ENCODE measurements around the gene SSR4.

Gene SSR4

DNA sequence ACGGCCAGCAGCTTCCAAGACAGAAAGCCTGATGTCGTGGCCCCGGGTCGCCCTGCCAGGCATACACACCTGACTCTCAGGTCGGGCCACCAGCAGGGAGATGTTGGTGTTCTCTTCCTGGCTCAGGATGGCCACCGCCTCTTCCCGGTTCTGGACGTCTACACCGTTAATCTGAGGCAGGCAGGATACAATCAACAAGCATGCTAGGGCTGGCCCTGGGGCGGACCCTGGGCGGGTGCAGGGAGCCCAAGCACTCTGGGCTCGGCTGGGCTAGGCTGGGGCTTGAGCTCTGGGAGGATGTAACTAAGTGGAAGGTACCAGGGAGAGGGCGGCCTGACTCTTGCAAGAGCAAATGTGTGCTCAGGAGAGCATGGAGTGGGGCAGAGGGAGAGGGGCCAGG lies 11.0 kb downstream of the SSR4 start:
- Histone ChIP-seq H3K4me1 (ENCODE audit: control insufficient read depth, low read length) (no peaks in the 10 kb centered on the region), H3K9me2 (replicated peaks; ENCODE audit: control insufficient read depth, low read length) (no peaks in the 10 kb centered on the region), H3K36me3 (ENCODE audit: control insufficient read depth, low read length) (no peaks in the 10 kb centered on the region), H3K27me3 (ENCODE audit: control insufficient read depth, low read length) (no peaks in the 10 kb centered on the region), H3K9me3 (ENCODE audit: control insufficient read depth, insufficient read depth, low read length) (no peaks in the 10 kb centered on the region), H3K4me2 (ENCODE audit: low read length) (no peak overlapping the region), H3K79me2 (ENCODE audit: control insufficient read depth, low read length) (no peaks in the 10 kb centered on the region), H4K20me1 (ENCODE audit: control insufficient read depth, insufficient read depth, low read depth, low read length) (no peaks in the 10 kb centered on the region), H3K4me3 (ENCODE audit: low read length) (no peak overlapping the region), H3K27ac (ENCODE audit: low read depth, low read length) (no peak overlapping the region), H3F3A (ENCODE audit: control insufficient read depth, insufficient read depth) (no peaks in the 10 kb centered on the region)
- no peak for TF ChIP-seq EZH2phosphoT487 (IDR thresholded peaks at IDR 0.05; ENCODE audit: borderline replicate concordance, low read length)
- TF ChIP-seq, protein P1, sequence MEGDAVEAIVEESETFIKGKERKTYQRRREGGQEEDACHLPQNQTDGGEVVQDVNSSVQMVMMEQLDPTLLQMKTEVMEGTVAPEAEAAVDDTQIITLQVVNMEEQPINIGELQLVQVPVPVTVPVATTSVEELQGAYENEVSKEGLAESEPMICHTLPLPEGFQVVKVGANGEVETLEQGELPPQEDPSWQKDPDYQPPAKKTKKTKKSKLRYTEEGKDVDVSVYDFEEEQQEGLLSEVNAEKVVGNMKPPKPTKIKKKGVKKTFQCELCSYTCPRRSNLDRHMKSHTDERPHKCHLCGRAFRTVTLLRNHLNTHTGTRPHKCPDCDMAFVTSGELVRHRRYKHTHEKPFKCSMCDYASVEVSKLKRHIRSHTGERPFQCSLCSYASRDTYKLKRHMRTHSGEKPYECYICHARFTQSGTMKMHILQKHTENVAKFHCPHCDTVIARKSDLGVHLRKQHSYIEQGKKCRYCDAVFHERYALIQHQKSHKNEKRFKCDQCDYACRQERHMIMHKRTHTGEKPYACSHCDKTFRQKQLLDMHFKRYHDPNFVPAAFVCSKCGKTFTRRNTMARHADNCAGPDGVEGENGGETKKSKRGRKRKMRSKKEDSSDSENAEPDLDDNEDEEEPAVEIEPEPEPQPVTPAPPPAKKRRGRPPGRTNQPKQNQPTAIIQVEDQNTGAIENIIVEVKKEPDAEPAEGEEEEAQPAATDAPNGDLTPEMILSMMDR (IDR thresholded peaks at IDR 0.05; ENCODE audit: low read depth, low read length, poor library complexity, severe bottlenecking) = no peak

DNA sequence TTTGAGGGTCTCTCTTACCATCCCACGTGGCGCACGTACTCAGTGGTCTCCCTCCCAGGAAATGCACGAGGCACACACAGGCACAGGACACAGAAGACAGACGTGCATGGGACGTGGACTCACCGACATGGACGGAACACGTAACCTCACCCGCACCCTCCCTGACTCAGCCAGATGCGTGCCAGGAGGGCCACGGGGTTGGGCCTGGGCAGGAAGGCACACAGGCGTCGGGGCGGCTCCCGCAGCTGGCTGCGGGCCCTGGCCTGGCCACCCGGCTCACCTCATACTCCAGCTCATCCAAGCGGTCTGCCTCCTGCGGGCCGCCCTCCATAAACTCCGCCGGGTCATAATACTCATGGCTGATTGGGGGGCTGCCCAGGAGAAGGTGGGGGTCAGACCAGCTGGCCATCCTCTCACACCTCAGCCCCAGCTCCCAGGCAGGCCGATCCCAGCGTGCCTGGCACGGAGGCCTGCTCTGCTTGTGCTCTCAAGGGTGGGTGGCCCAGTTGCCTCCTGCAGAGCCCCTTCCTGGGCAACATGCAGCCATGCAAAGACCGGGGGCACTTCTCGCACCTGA lies 12.6 kb downstream of the SSR4 start:
- TF ChIP-seq, protein P1 (IDR thresholded peaks at IDR 0.05; ENCODE audit: low read depth, low read length, poor library complexity, severe bottlenecking) = no peak
- TF ChIP-seq EZH2phosphoT487 (IDR thresholded peaks at IDR 0.05; ENCODE audit: borderline replicate concordance, low read length) = no peak
- Histone ChIP-seq H3K9me2 (replicated peaks; ENCODE audit: control insufficient read depth, low read length) (no peaks in the 10 kb centered on the region), H3K4me2 (ENCODE audit: low read length) (no peak overlapping the region), H3K9me3 (ENCODE audit: control insufficient read depth, insufficient read depth, low read length) (no peaks in the 10 kb centered on the region), H3K36me3 (ENCODE audit: control insufficient read depth, low read length) (no peaks in the 10 kb centered on the region), H3K27me3 (ENCODE audit: control insufficient read depth, low read length) (no peaks in the 10 kb centered on the region), H3F3A (ENCODE audit: control insufficient read depth, insufficient read depth) (no peaks in the 10 kb centered on the region), H3K4me1 (ENCODE audit: control insufficient read depth, low read length) (no peaks in the 10 kb centered on the region), H4K20me1 (ENCODE audit: control insufficient read depth, insufficient read depth, low read depth, low read length) (no peaks in the 10 kb centered on the region), H3K79me2 (ENCODE audit: control insufficient read depth, low read length) (no peaks in the 10 kb centered on the region), H3K27ac (ENCODE audit: low read depth, low read length) (no peak overlapping the region), H3K4me3 (ENCODE audit: low read length) (no peak overlapping the region)

DNA sequence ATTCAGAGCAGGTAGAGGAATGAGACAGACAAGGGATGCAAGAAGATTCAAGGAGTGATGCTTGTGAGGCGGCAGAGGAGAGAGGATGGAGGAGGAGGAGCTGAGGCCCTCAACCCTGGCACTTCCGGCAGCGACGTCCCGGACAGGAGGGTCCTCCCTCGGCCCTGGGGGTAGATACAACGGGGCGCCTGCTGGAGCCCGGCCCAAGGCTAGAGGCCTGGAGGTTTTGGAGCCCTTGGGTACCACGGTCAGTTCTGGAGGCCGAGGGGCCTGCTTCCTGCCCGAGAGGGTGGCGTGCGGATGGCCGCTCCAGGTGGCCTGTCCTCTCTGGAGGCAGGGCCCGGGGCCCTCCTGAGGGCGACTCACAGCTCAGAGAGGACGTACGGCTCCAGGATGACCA lies 13.5 kb downstream of the SSR4 start:
- no peak overlapping the region for H3K4me2 ChIP-seq (ENCODE audit: low read length)
- H3K27ac ChIP-seq (ENCODE audit: low read depth, low read length) = no peak overlapping the region
- no peaks in the 10 kb centered on the region for H4K20me1 ChIP-seq (ENCODE audit: control insufficient read depth, insufficient read depth, low read depth, low read length)
- H3F3A ChIP-seq (ENCODE audit: control insufficient read depth, insufficient read depth) = no peaks in the 10 kb centered on the region
- no peaks in the 10 kb centered on the region for H3K79me2 ChIP-seq (ENCODE audit: control insufficient read depth, low read length)
- TF ChIP-seq, protein P1 (IDR thresholded peaks at IDR 0.05; ENCODE audit: low read depth, low read length, poor library complexity, severe bottlenecking) = no peak
- no peak for TF ChIP-seq EZH2phosphoT487 (IDR thresholded peaks at IDR 0.05; ENCODE audit: borderline replicate concordance, low read length)
- H3K4me1 ChIP-seq (ENCODE audit: control insufficient read depth, low read length) = no peaks in the 10 kb centered on the region
- no peaks in the 10 kb centered on the region for H3K9me2 ChIP-seq (replicated peaks; ENCODE audit: control insufficient read depth, low read length)
- H3K4me3 ChIP-seq (ENCODE audit: low read length) = no peak overlapping the region
- no peaks in the 10 kb centered on the region for H3K27me3 ChIP-seq (ENCODE audit: control insufficient read depth, low read length)
- no peaks in the 10 kb centered on the region for H3K9me3 ChIP-seq (ENCODE audit: control insufficient read depth, insufficient read depth, low read length)
- no peaks in the 10 kb centered on the region for H3K36me3 ChIP-seq (ENCODE audit: control insufficient read depth, low read length)

All from DOHH2 (cell line).